Hepatocyte (in vitro differentiated cells): ENCODE results near the gene SPESP1. TPM values are rescaled to one million over a fixed set of nuclear protein-coding genes. Genes with fewer than 3 reads are reported as not detected.

ENCODE experiments used
- DNase-seq: peaks from one replicate; pipeline ENCODE4 v3.0.0-alpha.2; 2016; ENCODE audit warnings: low spot score
- H2AFZ ChIP-seq: fragments of 200-600 bp; sonication (generic); 2 replicates; pipeline ENCODE4 v1.6.0; 2016; ENCODE audit warnings: antibody characterized with exemption, mild to moderate bottlenecking
- H3K27ac ChIP-seq: fragments of 200-600 bp; sonication (generic); 2 replicates; pipeline ENCODE4 v1.5.1; 2016; ENCODE audit warnings: mild to moderate bottlenecking
- H3K27me3 ChIP-seq: fragments of 200-600 bp; sonication (generic); 2 replicates; pipeline ENCODE4 v1.6.1; 2016
- H3K36me3 ChIP-seq: fragments of 200-600 bp; sonication (generic); replicated peaks from 2 replicates; pipeline ENCODE4 v1.5.1; 2016; ENCODE audit warnings: low read depth; ENCODE audit not compliant: insufficient read depth
- H3K4me1 ChIP-seq: fragments of 200-600 bp; sonication (generic); 2 replicates; pipeline ENCODE4 v1.5.1; 2016; ENCODE audit warnings: mild to moderate bottlenecking, moderate library complexity; ENCODE audit not compliant: insufficient read depth
- H3K4me2 ChIP-seq: fragments of 200-600 bp; sonication (generic); 2 replicates; pipeline ENCODE4 v1.6.0; 2016
- H3K4me3 ChIP-seq: fragments of 200-600 bp; sonication (generic); 2 replicates; pipeline ENCODE4 v1.5.1; 2016; ENCODE audit warnings: mild to moderate bottlenecking
- H3K79me2 ChIP-seq: fragments of 200-600 bp; sonication (generic); 2 replicates; pipeline ENCODE4 v1.6.0; 2017; ENCODE audit warnings: mild to moderate bottlenecking
- H3K9me2 ChIP-seq: fragments of 200-600 bp; sonication (generic); replicated peaks from 2 replicates; pipeline ENCODE4 v1.6.0; 2017; ENCODE audit warnings: mild to moderate bottlenecking; ENCODE audit not compliant: insufficient read depth
- H3K9me3 ChIP-seq: fragments of 200-600 bp; sonication (generic); 2 replicates; pipeline ENCODE4 v1.5.1; 2016; ENCODE audit warnings: low read depth, mild to moderate bottlenecking
- H4K20me1 ChIP-seq: fragments of 200-600 bp; sonication (generic); 2 replicates; pipeline ENCODE4 v1.6.0; 2016; ENCODE audit warnings: mild to moderate bottlenecking; ENCODE audit not compliant: insufficient read depth, poor library complexity, severe bottlenecking
- CTCF ChIP-seq: fragments of 200-600 bp; sonication (generic); IDR thresholded peaks from 2 replicates; pipeline ENCODE4 v1.5.1; 2016; ENCODE audit warnings: antibody characterized with exemption, mild to moderate bottlenecking; ENCODE audit not compliant: poor library complexity
- EZH2 ChIP-seq: fragments of 200-600 bp; sonication (generic); IDR thresholded peaks from 2 replicates; pipeline ENCODE4 v1.6.1; 2016; ENCODE audit warnings: antibody characterized with exemption, mild to moderate bottlenecking, borderline replicate concordance
- EZH2phosphoT487 ChIP-seq: fragments of 200-600 bp; sonication (generic); IDR thresholded peaks from one replicate; pipeline ENCODE4 v1.6.1; 2018; ENCODE audit warnings: antibody characterized with exemption, mild to moderate bottlenecking, low read depth, moderate library complexity; ENCODE audit not compliant: unreplicated experiment, severe bottlenecking
- WGBS: methylation state at CpG from one replicate; pipeline ENCODE4 v1.1.6; 2016; ENCODE audit warnings: low lambda C conversion rate; ENCODE audit errors: missing lambda C conversion rate; 5-methylcytosine and 5-hydroxymethylcytosine counted together
- polyA plus RNA-seq: library from polyadenylated mRNA; unstranded; fragments of >200 nt; fragmentation: Nextera tagmentation; extraction: Ambion mirVana; gene quantifications from 2 replicates; pipeline ENCODE4 v1.2.1, GENCODE V29; 2016
- total RNA-seq: library from RNA; depleted of rRNA; stranded (reverse); fragments of >200 nt; gene quantifications from 2 replicates; pipeline ENCODE4 v1.2.3, GENCODE V29; 2014

The SPESP1 gene
- total and polyA plus RNA-seq, 2 experiments from 2014 or later, result not detected

- Histone ChIP-seq H2AFZ (no peak overlapping the region), H3K9me2 (no peaks in the 10 kb centered on the region), H3K36me3 (no peaks in the 10 kb centered on the region), H3K79me2 (no peaks in the 10 kb centered on the region), H4K20me1 (no peaks in the 10 kb centered on the region), H3K4me1 (peaks cover 4% of the 10 kb centered on the region), H3K9me3 (no peaks in the 10 kb centered on the region), H3K27me3 (no peaks in the 10 kb centered on the region), H3K27ac (no peak overlapping the region), H3K4me3 (no peak overlapping the region), H3K4me2 (no peak overlapping the region)
- TF ChIP-seq EZH2phosphoT487 (no peak), EZH2 (no peak), CTCF (no peak)
- peak; percentile 16 for DNase-seq
- WGBS, result 67% methylated on average over 1 of the region's 1 CpG
These were observed 33.3 kb upstream of the SPESP1 start for GRCh38 chr15:68897016-68897415.

GRCh38 chr15:68900027-68900426 lies 30.3 kb upstream of the SPESP1 start:
- Histone ChIP-seq H3K27ac (peak overlapping the region; percentile 89), H3K79me2 (no peaks in the 10 kb centered on the region), H2AFZ (no peak overlapping the region), H3K36me3 (no peaks in the 10 kb centered on the region), H3K27me3 (peaks cover 3% of the 10 kb centered on the region), H4K20me1 (no peaks in the 10 kb centered on the region), H3K4me1 (peaks cover 4% of the 10 kb centered on the region), H3K4me2 (peak overlapping the region; percentile 64), H3K9me2 (no peaks in the 10 kb centered on the region), H3K4me3 (no peak overlapping the region), H3K9me3 (no peaks in the 10 kb centered on the region)
- DNase-seq, result peak; percentile 40
- TF ChIP-seq EZH2, result no peak
- WGBS, result 61% methylated on average over 3 of the region's 3 CpGs

GRCh38 chr15:68907396-68907923 lies 22.9 kb upstream of the SPESP1 start:
- Histone ChIP-seq H2AFZ (no peak overlapping the region), H3K4me1 (no peaks in the 10 kb centered on the region), H3K9me3 (no peaks in the 10 kb centered on the region), H4K20me1 (no peaks in the 10 kb centered on the region), H3K4me3 (no peak overlapping the region), H3K36me3 (no peaks in the 10 kb centered on the region), H3K27me3 (peaks cover 3% of the 10 kb centered on the region), H3K9me2 (no peaks in the 10 kb centered on the region), H3K27ac (no peak overlapping the region), H3K79me2 (no peaks in the 10 kb centered on the region), H3K4me2 (no peak overlapping the region)
- TF ChIP-seq EZH2phosphoT487 (no peak), CTCF (no peak)
- DNase-seq, result no peak
- 90% methylated on average over 2 of the region's 2 CpGs for WGBS

GRCh38 chr15:68909601-68910100 lies 20.7 kb upstream of the SPESP1 start:
- Histone ChIP-seq H3K4me3 (no peak overlapping the region), H3K36me3 (no peaks in the 10 kb centered on the region), H4K20me1 (no peaks in the 10 kb centered on the region), H3K4me1 (no peaks in the 10 kb centered on the region), H3K9me3 (no peaks in the 10 kb centered on the region), H2AFZ (no peak overlapping the region), H3K27ac (no peak overlapping the region), H3K79me2 (no peaks in the 10 kb centered on the region), H3K27me3 (no peaks in the 10 kb centered on the region), H3K9me2 (no peaks in the 10 kb centered on the region), H3K4me2 (no peak overlapping the region)
- no peak for TF ChIP-seq CTCF
- TF ChIP-seq EZH2, result no peak
- TF ChIP-seq EZH2phosphoT487, result no peak
- DNase-seq, result no peak
